8988T (cell line): ENCODE measurements around the gene METTL22.

Experiments used
- DNase-seq: peaks from one replicate; pipeline ENCODE4 v3.0.0; 2011

METTL22 gene

DNA sequence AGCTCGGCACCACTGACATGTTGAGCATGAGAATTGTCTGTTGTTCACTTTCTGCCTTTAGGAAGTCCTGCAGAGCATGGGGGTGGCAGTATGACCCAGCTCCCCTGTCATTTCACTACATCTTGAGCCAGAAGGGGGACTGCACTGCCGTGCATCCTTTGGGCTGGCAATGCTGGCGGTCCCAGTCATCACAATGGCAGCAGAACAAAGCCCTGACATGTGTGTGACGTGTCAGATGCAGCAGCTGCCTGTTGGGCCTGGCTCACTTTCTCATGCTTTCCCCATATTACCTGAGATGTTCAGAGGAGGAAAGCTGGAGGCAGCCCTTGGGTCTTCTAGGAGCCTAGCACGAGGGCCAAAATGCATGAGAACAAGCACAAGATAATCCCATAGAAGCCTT lies 46.6 kb downstream of the METTL22 start:
- DNase-seq = no peak

GRCh38 chr16:8669481-8669880 lies 48.0 kb downstream of the METTL22 start:
- no peak for DNase-seq

GRCh38 chr16:8670014-8670560 lies 48.6 kb downstream of the METTL22 start:
- DNase-seq = no peak

GRCh38 chr16:8673611-8674412 lies 52.3 kb downstream of the METTL22 start:
- no peak for DNase-seq

- peak; percentile 88 for DNase-seq
These were observed 53.0 kb downstream of the METTL22 start, which contains the start of gene ABAT for GRCh38 chr16:8674413-8675022. ABAT (plus strand) TSS chr16:8674617; CDS start chr16:8735740, 61,123 bp downstream.

DNA sequence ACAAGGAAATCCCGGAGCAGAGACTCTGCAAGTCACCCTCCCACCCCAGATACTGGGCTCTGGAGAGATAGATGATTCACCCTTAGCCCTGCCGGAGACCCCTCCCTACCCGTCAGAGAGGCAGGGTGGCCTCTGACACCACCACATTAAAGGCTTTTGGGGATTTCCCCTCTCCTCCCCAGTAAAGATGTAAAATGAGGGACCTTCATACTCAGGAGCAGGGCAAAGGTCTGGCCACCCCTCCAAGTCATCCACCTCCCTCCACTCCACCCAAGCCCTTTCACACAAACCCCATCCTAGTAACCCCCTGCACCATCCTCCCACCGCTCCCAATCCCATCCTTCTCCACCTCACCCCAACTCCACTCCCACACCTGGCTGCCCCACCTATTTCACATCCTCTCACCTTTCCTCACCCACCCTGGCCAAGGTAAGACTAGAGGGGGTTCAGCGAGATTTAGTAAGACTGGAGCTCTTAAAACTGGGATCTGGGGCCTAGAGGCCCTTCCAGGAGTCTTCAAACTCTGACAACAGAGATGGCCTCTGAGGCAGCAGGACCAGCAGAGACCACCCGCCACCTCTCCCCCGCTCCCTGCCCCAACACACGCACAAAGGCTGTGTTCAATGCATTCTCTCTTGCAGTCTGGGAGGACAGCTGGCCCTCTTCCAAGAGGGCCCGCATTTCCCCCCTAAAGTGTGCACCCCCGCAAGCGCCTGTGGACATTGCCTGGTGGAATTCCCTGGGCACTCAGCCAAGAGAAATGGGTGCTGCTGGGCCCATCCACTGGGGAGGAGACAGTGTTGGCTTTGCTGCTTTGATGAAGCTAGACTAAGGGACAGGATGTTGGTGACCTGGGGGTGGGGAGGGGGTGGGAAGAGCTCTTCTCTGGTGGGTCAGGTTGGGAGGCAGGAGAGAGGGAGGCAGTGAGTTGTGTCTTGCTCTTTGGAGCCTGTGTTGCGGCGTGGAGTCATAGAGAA lies 54.0 kb downstream of the METTL22 start:
- DNase-seq = no peak

GRCh38 chr16:8676160-8676547 lies 54.7 kb downstream of the METTL22 start:
- DNase-seq = no peak

GRCh38 chr16:8676737-8677375 lies 55.4 kb downstream of the METTL22 start:
- no peak for DNase-seq

DNA sequence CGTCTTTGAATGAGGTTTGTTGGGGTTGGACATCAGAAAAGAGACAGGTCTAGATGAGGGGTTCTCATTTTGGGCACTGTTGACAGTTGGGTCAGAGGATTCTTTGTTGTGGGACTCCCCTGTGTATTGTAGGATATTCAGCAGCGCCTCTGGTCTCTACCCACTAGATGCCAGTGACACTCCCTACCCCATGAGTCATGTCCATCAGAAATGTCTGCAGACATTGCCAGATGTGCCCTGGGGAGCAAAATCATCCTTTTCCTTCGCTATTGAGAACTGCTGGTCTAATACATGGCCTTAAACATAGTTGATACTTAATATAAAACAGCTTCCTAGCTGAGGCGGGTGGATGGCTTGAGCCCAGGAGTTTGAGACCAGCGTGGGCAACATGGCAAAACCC lies 56.0 kb downstream of the METTL22 start:
- DNase-seq = no peak

- DNase-seq = no peak
These were observed 56.8 kb downstream of the METTL22 start for GRCh38 chr16:8678068-8678927.

- DNase-seq = no peak
These were observed 57.7 kb downstream of the METTL22 start for GRCh38 chr16:8679151-8679550.

DNA sequence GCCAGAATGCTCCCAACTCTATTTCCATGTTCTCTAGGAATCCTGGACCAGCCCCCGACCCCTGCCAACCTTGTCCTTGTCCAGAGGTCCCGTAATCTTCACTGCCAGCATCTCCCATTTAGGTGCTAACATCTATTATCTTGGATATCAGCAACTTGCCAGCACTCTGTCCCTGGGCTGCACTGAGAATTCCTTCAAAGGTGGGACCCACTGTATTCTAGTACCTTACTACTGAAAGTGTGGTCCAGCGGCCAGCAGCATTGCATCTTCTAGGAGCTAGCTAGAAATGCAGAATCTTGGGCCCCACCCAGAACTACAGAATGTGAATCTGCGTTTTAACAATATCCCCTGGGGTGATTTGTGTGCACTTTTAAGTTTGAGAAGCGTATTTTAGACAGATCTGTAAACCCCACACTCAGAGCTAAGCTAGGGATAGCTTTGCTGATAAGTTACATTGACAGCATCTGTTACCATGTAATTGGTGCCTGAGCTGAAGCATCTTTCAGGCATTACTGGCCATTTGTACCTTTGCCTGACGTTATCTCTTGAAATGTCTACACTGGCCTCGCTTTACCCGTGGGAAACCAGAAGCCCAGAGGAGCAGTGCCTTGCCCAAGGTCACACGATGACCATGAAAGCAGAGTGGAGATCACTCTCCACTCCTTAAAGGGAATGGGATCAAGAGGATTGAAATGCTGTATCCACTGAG lies 61.2 kb downstream of the METTL22 start:
- DNase-seq = no peak

- no peak for DNase-seq
These were observed 62.1 kb downstream of the METTL22 start for GRCh38 chr16:8683640-8684039.

- no peak for DNase-seq
These were observed 64.1 kb downstream of the METTL22 start for GRCh38 chr16:8685617-8686016.

- DNase-seq = no peak
These were observed 64.6 kb downstream of the METTL22 start for GRCh38 chr16:8686031-8686621.

GRCh38 chr16:8686879-8687278 lies 65.4 kb downstream of the METTL22 start:
- DNase-seq = no peak

DNA sequence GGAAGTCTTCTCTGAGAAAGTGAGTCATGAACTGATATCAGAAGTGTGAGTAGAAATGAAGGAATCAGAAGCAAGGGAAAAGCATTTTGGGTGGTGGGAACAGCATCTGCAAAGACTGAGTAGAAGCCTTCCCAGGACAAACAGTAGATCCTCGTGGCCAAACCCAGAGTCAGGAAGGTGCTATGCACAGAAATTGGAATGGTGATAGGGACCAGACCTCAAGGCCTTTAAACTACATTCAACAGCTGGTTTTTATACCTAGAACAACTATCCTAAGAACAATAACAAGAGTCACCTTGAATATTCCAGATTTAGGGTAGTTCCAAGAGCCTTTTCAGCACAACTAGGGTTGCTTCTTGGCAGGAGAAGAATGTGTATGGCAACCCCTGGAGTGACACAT lies 68.2 kb downstream of the METTL22 start:
- DNase-seq = no peak

DNA sequence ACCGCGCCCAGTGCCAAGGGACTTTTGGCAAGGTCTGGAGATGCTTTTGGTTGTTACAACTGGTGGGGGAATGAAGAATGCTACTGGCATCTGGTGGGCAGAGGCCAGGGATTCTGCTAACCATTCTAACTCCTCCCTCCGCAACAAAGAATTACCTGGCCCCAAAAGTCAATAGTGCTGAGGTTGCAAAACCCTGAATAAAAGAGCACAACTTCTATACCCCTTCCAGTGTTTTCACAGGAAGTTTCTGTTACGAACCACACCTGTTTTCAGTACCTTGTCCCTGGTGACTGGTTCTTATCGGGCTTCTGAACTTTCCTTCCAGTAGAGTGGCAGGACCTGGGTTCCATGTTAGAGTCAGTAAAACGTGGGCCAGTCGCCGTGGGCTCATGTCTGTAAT lies 70.2 kb downstream of the METTL22 start:
- no peak for DNase-seq

- no peak for DNase-seq
These were observed 73.6 kb downstream of the METTL22 start for GRCh38 chr16:8694795-8695728.
